Stimulated activated CD4-positive, alpha-beta T cell treated with anti-CD3 and anti-CD28 coated beads, Interleukin-12 subunit alpha, Interleukin-12 subunit beta, amount 100 ng/mL, for 48 hours (primary cell): ENCODE data around the gene DUS2.
"Not testable (repeated sequence)": the region's sequence is repeated elsewhere in the genome, so short reads cannot be mapped to it uniquely, and the experiment has no call there.

ENCODE experiments used
- DNase-seq, 3 donors: peaks; one replicate each; pipeline ENCODE4 v3.0.0-alpha.2; 2020; ENCODE audit warnings: low read depth in 2 of 3, low spot score in 1 of 3

DUS2 gene

DNA sequence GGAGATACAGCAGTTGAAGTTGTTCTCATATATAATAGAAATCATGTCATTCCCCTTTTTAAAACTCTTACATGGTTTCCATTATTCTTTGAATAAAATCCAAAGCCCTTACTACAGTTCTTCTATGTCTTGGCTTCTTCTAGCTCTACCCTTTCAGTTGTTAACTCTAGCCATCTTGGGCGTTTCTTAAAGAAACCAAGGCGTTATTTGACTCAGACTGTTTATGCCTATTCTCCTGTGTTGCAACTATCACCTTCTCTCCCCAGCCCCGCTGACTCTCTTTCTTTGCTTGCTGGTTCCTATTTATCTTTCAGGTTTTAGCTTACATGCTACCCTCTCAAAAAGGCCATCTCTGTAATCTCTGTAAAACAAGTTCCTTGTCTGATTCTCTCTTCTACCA, 94.8 kb downstream of the DUS2 start:
- DNase-seq, result no peak

DNA sequence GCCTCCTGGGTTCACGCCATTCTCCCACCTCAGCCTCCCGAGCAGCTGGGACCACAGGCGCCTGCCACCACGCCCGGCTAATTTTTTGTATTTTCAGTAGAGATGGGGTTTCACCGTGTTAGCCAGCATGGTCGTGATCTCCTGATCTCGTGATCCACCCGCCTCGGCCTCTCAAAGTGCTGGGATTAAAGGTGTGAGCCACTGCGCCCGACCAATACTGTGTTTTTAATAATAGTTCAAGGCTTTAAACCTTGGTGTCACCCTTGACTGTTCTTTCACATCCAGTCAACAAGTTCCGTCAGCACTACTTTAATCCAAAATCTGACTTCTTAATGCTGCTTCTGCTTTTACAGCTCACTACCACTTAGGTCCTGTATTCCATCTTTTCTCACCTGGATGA, 95.9 kb downstream of the DUS2 start:
- DNase-seq, result not testable (repeated sequence)

DNA sequence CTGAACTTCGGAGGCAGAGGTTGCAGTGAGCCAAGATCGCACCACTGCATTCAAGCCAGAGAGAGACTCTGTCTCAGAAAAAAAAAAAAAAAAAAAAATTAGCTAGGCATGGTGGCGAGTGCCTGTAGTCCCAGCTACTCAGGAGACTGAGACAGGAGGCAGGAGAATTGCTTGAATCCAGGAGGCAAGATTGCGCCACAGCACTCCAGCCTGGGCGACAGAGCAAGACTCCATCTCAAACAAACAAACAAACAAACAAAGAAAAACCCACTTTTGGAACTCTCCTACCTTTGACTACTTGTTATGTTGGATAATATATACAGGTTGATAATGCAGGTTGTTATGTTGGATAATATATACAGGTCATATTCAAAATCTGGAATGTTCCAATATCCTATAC, 97.4 kb downstream of the DUS2 start:
- not testable (repeated sequence) for DNase-seq

DNA sequence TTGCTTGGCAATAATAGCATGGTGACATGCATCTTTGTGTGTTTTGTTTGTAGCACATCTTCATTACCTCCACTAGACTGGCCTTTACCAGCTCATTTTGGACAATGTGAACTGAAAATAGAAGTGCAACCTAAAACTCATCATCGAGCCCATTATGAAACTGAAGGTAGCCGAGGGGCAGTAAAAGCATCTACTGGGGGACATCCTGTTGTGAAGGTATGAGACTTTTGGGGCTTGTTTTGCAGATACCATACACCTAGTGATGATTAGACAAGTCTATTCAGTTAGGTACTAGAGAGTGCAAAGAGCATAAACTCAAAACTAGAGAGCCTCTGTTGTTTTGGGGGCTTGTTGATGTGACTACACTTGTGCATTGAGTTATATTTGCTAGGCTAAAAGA, 103.3 kb downstream of the DUS2 start:
- no peak for DNase-seq

DNA sequence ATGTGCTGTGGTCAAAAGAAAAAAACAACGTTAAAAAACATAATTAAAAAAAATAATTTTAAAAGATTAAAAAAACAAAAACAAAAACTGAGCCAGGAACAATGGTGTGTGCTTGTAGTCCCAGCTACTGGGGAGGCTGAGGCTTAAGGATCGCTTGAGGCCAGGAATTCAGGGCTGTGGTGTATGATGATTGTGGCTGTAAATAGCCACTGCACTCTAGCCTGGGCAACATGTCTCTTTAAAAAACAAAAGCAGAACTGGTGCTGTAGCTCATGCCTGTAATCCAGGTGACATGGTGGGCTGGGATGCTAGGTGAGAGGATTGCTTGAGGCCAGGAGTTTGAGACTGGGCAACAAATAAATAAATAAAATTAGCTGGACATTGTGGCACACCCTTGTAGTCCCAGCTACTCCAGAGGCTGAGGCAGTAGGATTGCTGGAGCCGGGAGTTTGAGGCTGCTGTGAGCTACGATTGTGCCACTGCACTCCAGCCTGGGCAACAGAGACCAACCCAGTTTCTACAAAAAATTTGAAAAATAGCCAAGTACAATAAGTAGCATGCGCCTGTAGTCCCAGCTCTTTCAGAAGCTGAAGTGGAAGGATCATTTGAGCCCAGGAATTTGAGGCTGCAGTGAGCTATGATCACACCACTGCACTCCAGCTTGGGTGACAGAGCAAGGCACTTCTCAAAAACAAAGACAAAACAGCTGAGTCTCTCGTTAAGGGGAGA, 105.7 kb downstream of the DUS2 start:
- DNase-seq, result no peak
